ENCODE measurements around the gene YEATS2.

The YEATS2 gene

DNA sequence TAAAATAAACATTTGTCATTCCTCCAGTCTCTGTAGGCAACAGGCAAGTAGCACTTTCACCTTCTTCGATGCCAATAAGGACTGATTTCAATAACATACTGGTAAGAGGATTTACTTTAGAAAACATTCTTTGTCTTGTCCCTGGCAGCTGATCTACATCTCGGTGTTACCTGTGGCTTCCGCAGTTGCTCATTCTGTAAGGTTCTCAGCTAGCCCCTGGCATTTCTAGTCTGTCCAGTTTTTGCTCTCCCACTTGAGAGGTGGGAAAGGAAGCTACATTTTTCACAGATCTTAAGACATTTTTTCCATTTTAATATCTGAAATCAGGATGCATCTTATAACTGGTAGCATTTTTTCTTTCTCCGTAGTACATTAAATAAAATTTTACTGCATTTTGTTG, 147.5 kb downstream of the YEATS2 start:
- no peak for DNase-seq

GRCh38 chr3:183845608-183846288, 148.2 kb downstream of the YEATS2 start:
- no peak for DNase-seq

- no peak for DNase-seq
Observed at GRCh38 chr3:183854318-183855035, 156.9 kb downstream of the YEATS2 start.

DNA sequence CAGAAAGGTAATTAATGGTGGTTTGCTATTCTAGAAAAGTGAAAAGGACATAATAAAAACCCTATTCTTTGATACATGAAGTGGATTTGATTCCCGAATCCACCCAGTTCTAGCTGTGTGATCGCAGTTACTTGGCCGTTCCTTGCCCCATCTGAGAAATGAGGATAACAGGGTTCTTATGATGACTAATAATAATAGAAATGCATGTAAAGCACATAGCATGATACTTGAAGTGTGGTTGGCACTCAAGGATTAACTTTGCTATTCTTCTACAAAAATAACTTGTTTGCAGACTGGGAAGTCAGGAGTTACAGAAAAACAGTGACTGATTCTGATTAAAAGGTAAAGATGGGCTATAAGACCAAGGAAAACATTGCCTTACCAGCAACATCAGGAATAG, 160.3 kb downstream of the YEATS2 start:
- no peak for DNase-seq
